HG03439 (cell line): Measurements from ENCODE around the gene LTB.
A peak's percentile ranks its signal among the peaks of the same experiment; 100 is the strongest.
"Not testable (repeated sequence)": the region's sequence is repeated elsewhere in the genome, so short reads cannot be mapped to it uniquely, and the experiment has no call there.

Source experiments
- ATAC-seq: cut with Tn5 transposase; IDR thresholded peaks from one replicate; pipeline ENCODE4 v1.9.1; 2021; ENCODE audit warnings: mild to moderate bottlenecking, moderate library complexity; ENCODE audit not compliant: unreplicated experiment

The LTB gene

GRCh38 chr6:31609519-31610406 lies 27.5 kb upstream of the LTB start:
- ATAC-seq = no peak

GRCh38 chr6:31607317-31607716 lies 25.1 kb upstream of the LTB start:
- no peak for ATAC-seq

- no peak for ATAC-seq
These were observed 14.8 kb upstream of the LTB start for GRCh38 chr6:31597006-31597405.

- ATAC-seq = no peak
These were observed 10.2 kb upstream of the LTB start for GRCh38 chr6:31592396-31592771.

- not testable (repeated sequence) for ATAC-seq
These were observed 8.5 kb upstream of the LTB start for GRCh38 chr6:31590691-31591090.

GRCh38 chr6:31588871-31589650 lies 6.8 kb upstream of the LTB start:
- ATAC-seq = no peak

- ATAC-seq = no peak
These were observed 5.9 kb upstream of the LTB start for GRCh38 chr6:31587791-31588777.

- no peak for ATAC-seq
These were observed 4.5 kb upstream of the LTB start for GRCh38 chr6:31586599-31587281.

- no peak for ATAC-seq
These were observed 3.8 kb upstream of the LTB start, which contains the start of gene LST1 for GRCh38 chr6:31586008-31586407. TSS of gene LST1 (plus strand) at chr6:31586277. CDS start at chr6:31587300, 1,023 bp downstream.

- ATAC-seq = no peak
These were observed 3.3 kb upstream of the LTB start for GRCh38 chr6:31585491-31585890.

- ATAC-seq = no peak
These were observed 592 bp downstream of the LTB start for GRCh38 chr6:31581434-31582229.

- ATAC-seq = peak; percentile 62
These were observed 1.3 kb downstream of the LTB start for GRCh38 chr6:31580807-31581433.

GRCh38 chr6:31580438-31580740 lies 1.8 kb downstream of the LTB start:
- ATAC-seq = no peak

GRCh38 chr6:31579546-31580437 lies 2.4 kb downstream of the LTB start:
- ATAC-seq = no peak

- ATAC-seq = no peak
These were observed 3.1 kb downstream of the LTB start for GRCh38 chr6:31579119-31579505.

GRCh38 chr6:31578184-31579118 lies 3.8 kb downstream of the LTB start:
- no peak for ATAC-seq

- no peak for ATAC-seq
These were observed 4.7 kb downstream of the LTB start for GRCh38 chr6:31577579-31577966.
